ENCODE measurements around the gene SIGLEC10. TPM values are rescaled to one million over a fixed set of nuclear protein-coding genes. Genes with fewer than 3 reads are reported as not detected.

Gene SIGLEC10
- total RNA-seq, 4 donors from 2014 or later, result 2.1 to 21.9 (median 7.3) TPM

DNA sequence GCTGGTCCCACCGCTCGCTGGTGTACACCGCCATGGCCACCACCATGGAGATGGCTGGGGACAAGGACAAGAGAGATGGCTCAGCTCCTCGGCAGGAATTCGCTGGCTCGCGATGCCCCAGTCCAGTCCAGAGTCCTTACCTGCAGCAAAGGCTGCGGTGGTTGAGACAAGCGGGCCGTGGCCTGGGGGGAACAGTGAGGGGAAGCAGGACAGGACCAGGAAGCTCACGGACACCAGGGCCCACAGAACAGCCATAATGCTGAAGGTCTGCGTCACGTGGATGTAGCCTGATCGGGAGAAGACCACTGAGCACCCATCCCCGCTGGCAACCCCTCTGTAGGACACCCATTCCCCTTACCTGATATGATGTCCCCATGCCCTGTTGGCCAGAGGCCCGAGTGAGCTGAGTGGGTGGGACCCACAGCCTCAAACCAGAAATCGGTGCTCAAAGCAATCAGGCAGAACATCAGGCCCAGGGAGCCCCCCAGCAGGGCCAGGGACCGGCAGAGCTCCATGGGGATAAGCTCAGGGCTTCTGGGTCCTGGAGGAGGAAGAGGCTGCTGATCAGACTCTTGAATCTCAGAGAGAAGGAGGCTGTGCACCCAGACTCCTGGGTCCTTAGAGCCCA, 45.3 kb downstream of the SIGLEC10 start:
- no peaks in the 10 kb centered on the region for H3K27me3 ChIP-seq
- H3K27ac ChIP-seq, result peak overlapping the region in 1 of 4 donors; percentile 53
- no peak for DNase-seq (ENCODE audit: low spot score in 2 of 2)
- H3K4me3 ChIP-seq, result no peak overlapping the region
- TF ChIP-seq, protein P1, sequence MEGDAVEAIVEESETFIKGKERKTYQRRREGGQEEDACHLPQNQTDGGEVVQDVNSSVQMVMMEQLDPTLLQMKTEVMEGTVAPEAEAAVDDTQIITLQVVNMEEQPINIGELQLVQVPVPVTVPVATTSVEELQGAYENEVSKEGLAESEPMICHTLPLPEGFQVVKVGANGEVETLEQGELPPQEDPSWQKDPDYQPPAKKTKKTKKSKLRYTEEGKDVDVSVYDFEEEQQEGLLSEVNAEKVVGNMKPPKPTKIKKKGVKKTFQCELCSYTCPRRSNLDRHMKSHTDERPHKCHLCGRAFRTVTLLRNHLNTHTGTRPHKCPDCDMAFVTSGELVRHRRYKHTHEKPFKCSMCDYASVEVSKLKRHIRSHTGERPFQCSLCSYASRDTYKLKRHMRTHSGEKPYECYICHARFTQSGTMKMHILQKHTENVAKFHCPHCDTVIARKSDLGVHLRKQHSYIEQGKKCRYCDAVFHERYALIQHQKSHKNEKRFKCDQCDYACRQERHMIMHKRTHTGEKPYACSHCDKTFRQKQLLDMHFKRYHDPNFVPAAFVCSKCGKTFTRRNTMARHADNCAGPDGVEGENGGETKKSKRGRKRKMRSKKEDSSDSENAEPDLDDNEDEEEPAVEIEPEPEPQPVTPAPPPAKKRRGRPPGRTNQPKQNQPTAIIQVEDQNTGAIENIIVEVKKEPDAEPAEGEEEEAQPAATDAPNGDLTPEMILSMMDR (IDR thresholded peaks at IDR 0.05), result no peak
- TF ChIP-seq EP300 (IDR thresholded peaks at IDR 0.05) (no peak), POLR2A (IDR thresholded peaks at IDR 0.05) (no peak)
- H3K36me3 ChIP-seq, result no peaks in the 10 kb centered on the region
- peaks cover 0 to 9% (median 0%) of the 10 kb centered on the region in 4 donors for H3K4me1 ChIP-seq
- WGBS, 2 donors, result 80 to 86% methylated on average over 18 of the region's 18 CpGs
- no peaks in the 10 kb centered on the region for H3K9me3 ChIP-seq

DNA sequence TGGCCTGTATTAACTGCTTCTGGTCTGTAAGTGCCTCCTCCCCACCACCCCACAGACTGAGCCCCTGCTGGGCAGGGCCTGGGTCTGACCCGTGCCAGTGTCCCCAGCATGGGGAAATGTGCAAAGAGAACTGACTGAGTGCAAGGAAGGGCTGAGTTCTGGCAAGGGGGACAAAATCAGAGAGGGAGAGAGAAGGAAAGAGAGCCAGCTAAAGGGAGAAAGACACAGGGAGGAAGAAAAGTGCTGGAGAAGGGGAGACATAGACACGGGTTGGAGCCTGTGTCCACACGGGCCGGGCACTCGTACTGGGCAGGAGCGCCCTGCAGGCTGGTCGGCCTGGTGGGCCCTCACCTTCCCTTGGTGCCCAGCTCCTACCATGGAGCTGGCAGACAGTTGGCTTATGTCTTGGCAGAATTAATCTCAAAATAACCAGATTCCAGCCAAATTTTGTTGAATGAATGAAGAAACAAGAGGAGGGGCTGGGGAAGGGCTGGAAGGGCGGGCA, 46.2 kb downstream of the SIGLEC10 start:
- no peaks in the 10 kb centered on the region for H3K36me3 ChIP-seq
- TF ChIP-seq, protein P1 (IDR thresholded peaks at IDR 0.05), result no peak
- TF ChIP-seq POLR2A (IDR thresholded peaks at IDR 0.05) (no peak), EP300 (IDR thresholded peaks at IDR 0.05) (no peak)
- no peak overlapping the region for H3K4me3 ChIP-seq
- WGBS, 2 donors, result 68 to 77% methylated on average over 8 of the region's 8 CpGs
- no peak overlapping the region for H3K27ac ChIP-seq
- DNase-seq (ENCODE audit: low spot score in 2 of 2), result no peak
- H3K9me3 ChIP-seq, result no peaks in the 10 kb centered on the region
- H3K27me3 ChIP-seq, result no peaks in the 10 kb centered on the region
- peaks cover 0 to 9% (median 0%) of the 10 kb centered on the region in 4 donors for H3K4me1 ChIP-seq

DNA sequence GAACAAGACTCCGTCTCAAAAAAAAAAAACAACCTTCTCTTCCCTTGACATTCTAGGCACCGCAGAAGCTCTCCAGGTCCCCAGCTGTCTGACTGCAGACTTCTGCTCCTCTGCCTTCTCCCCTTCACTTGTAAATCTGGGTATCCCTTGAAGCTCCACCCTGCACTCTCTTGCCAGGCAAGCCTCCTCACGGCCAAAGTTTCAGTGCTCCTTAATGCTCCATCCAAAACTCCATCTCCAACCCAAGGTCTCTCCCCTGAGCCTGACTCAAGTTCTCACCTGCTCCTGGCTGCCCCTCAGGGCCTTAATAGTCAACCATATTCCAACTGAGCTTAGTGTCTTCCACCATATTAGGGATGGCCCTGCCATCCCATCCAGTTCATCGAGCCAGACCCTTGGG, 47.2 kb downstream of the SIGLEC10 start:
- no peak for TF ChIP-seq POLR2A (IDR thresholded peaks at IDR 0.05)
- TF ChIP-seq, protein P1 (IDR thresholded peaks at IDR 0.05), result no peak
- TF ChIP-seq EP300 (IDR thresholded peaks at IDR 0.05), result no peak
- Histone ChIP-seq H3K27me3 (no peaks in the 10 kb centered on the region), H3K4me3 (no peak overlapping the region), H3K36me3 (no peaks in the 10 kb centered on the region), H3K4me1 (peaks cover 0 to 14% (median 1%) of the 10 kb centered on the region in 4 donors), H3K9me3 (no peaks in the 10 kb centered on the region), H3K27ac (no peak overlapping the region)
- DNase-seq (ENCODE audit: low spot score in 2 of 2), result no peak
- WGBS, 2 donors, result 74 to 77% methylated on average over 4 of the region's 4 CpGs

DNA sequence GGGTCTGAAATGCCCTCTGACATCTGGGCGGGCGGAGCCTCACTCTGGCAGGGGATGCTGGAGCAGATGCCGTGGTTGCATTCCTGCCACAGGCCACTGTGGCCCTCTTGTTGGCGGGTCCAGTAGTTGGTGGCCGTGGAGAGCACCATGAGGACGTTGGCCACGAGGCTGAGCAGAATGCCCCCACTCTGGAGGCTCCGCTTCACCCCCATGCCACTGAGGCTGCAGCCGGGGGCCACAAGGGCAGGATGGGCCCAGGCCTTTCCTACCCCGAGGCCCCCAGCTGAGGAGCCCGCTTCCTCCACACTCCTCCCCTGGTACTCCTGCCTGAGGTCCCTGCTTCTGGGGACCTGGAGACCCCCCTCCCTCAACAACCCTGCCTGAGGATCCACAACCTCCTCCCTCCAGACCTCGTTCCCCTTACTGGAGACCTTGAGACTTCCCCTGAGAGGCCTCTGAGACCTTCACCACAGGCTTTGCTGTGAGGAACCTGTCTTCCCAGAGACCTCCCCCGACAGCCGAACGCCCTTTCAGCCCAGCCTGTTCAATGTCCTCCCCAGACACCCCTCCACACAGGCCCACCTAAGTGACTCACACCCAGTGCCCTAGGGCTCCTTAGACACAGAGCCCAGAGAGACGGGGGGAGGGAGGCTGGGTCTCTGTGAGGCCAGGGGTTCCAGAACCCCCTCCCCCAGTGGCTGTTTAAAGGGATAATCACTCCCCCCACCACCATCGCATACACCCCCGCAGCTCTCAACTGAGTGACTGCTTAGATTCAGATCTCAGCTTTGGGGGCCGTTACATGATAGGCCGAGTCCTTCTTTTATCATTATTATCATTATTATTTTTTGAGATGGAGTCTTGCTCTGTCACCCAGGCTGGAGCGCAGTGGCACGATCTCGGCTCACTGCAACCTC, 48.8 kb downstream of the SIGLEC10 start, which contains the start of gene CLDND2:
CLDND2 (minus strand) TSS at position 638 of the 917 bp plus-strand sequence; CDS start at position 212, 426 bp downstream.
- Histone ChIP-seq H3K27ac (peak within 1 kb of the TSS; percentile 74 to 99 (median 91)), H3K4me3 (peak within 1 kb of the TSS; percentile 61 to 84 (median 68)), H3K9me3 (no peaks in the 10 kb centered on the region), H3K27me3 (no peaks in the 10 kb centered on the region), H3K36me3 (no peaks in the 10 kb centered on the region), H3K4me1 (peaks cover 0 to 28% (median 7%) of the 10 kb centered on the region in 4 donors)
- 72 to 78% methylated on average over 14 to 16 of the region's 23 CpGs for WGBS, 2 donors
- no peak for TF ChIP-seq EP300 (IDR thresholded peaks at IDR 0.05)
- TF ChIP-seq, protein P1 (IDR thresholded peaks at IDR 0.05), result no peak
- no peak for TF ChIP-seq POLR2A (IDR thresholded peaks at IDR 0.05)
- DNase-seq (ENCODE audit: low spot score in 2 of 2), result no peak

Measured in tibial nerve (tissue), 4 donors.